Hippocampal formation (tissue), 2 donors: ENCODE data around the gene CCDC183.
"Not testable (repeated sequence)": the region's sequence is repeated elsewhere in the genome, so short reads cannot be mapped to it uniquely, and the experiment has no call there.

Source experiments
- DNase-seq, 2 donors: peaks; one replicate each; lab custom pipeline; 2025; lab: John Stamatoyannopoulos, UW

Gene CCDC183

GRCh38 chr9:136796238-136796774 lies at the start of gene CCDC183:
TSS of gene CCDC183 (plus strand) at chr9:136796338. CDS start at chr9:136796398, 60 bp downstream.
- no peak for DNase-seq

- no peak for DNase-seq
Measured at GRCh38 chr9:136746621-136747020, 49.5 kb upstream of the CCDC183 start.

GRCh38 chr9:136747161-136748060 lies 48.7 kb upstream of the CCDC183 start:
- no peak for DNase-seq

- DNase-seq, result no peak
Measured at GRCh38 chr9:136748201-136748600, 47.9 kb upstream of the CCDC183 start, which contains the start of gene LCN6. TSS of gene LCN6 (minus strand) at chr9:136748525. CDS start at chr9:136748483, 42 bp downstream.

GRCh38 chr9:136748666-136749611 lies 47.2 kb upstream of the CCDC183 start:
- DNase-seq, result no peak

GRCh38 chr9:136750526-136750925 lies 45.6 kb upstream of the CCDC183 start:
- DNase-seq, result no peak

- DNase-seq, result no peak
Measured at GRCh38 chr9:136751244-136751643, 44.9 kb upstream of the CCDC183 start.

- no peak for DNase-seq
Measured at GRCh38 chr9:136751814-136752213, 44.3 kb upstream of the CCDC183 start.

- no peak for DNase-seq
Measured at GRCh38 chr9:136753371-136754058, 42.6 kb upstream of the CCDC183 start.

GRCh38 chr9:136754059-136754572 lies 42.0 kb upstream of the CCDC183 start:
- DNase-seq, result no peak

GRCh38 chr9:136754626-136755301 lies 41.4 kb upstream of the CCDC183 start:
- no peak for DNase-seq

GRCh38 chr9:136755302-136756133 lies 40.6 kb upstream of the CCDC183 start:
- DNase-seq, result not testable (repeated sequence)

GRCh38 chr9:136756134-136756438 lies 40.1 kb upstream of the CCDC183 start:
- no peak for DNase-seq

GRCh38 chr9:136756836-136757235 lies 39.3 kb upstream of the CCDC183 start:
- DNase-seq, result no peak

- DNase-seq, result no peak
Measured at GRCh38 chr9:136757328-136757727, 38.8 kb upstream of the CCDC183 start.

- no peak for DNase-seq
Measured at GRCh38 chr9:136757751-136758140, 38.4 kb upstream of the CCDC183 start.

GRCh38 chr9:136759001-136759400 lies 37.1 kb upstream of the CCDC183 start:
- DNase-seq, result no peak

GRCh38 chr9:136759436-136760325 lies 36.5 kb upstream of the CCDC183 start:
- DNase-seq, result no peak

GRCh38 chr9:136760424-136760823 lies 35.7 kb upstream of the CCDC183 start:
- no peak for DNase-seq
